Activated CD8-positive, alpha-beta T cell treated with anti-CD3 and anti-CD28 coated beads for 36 hours (primary cell): Measurements from ENCODE around the gene AGO3. TPM values are rescaled to one million over a fixed set of nuclear protein-coding genes. Genes with fewer than 3 reads are reported as not detected.
"Not testable (repeated sequence)": the region's sequence is repeated elsewhere in the genome, so short reads cannot be mapped to it uniquely, and the experiment has no call there.

Experiments used
- ATAC-seq: fragments of 200-7000 bp; cut with Tn5 transposase; one replicate; pipeline ENCODE4 v1.10.0; 2021; ENCODE audit warnings: mild to moderate bottlenecking, moderate library complexity
- CTCF ChIA-PET: fragments of 350-600 bp; sonication (Branson Sonifier 250); formaldehyde crosslinking; loops from one replicate; lab custom pipeline; 2021; ENCODE audit warnings: antibody characterized with exemption; lab: Charles Lee
- POLR2A ChIA-PET: fragments of 350-600 bp; sonication (Branson Sonifier 250); formaldehyde crosslinking; loops from one replicate; lab custom pipeline; 2021; ENCODE audit warnings: antibody characterized with exemption; lab: Charles Lee
- DNase-seq: peaks from one replicate; pipeline ENCODE4 v3.0.0-alpha.2; 2020
- H3K27ac Mint-ChIP-seq: one replicate; pipeline ENCODE4 v1.8.0; 2021; ENCODE audit warnings: mild to moderate bottlenecking, mixed read lengths
- H3K27me3 Mint-ChIP-seq: one replicate; pipeline ENCODE4 v1.8.0; 2021; ENCODE audit warnings: mixed read lengths
- H3K36me3 Mint-ChIP-seq: one replicate; pipeline ENCODE4 v1.8.0; 2021; ENCODE audit warnings: low read depth, mixed read lengths
- H3K4me1 Mint-ChIP-seq: one replicate; pipeline ENCODE4 v1.8.0; 2021; ENCODE audit warnings: low read depth, mixed read lengths
- H3K4me3 Mint-ChIP-seq: one replicate; pipeline ENCODE4 v1.8.0; 2021; ENCODE audit warnings: mild to moderate bottlenecking, moderate library complexity, mixed read lengths
- H3K9me3 Mint-ChIP-seq: one replicate; pipeline ENCODE4 v1.8.0; 2021; ENCODE audit warnings: mixed read lengths
- intact Hi-C: fragments of 100-400 bp; cut with micrococcal nuclease; formaldehyde crosslinking; loops from one replicate; pipeline ENCODE4 v1.10.0; 2022
- total RNA-seq, 2 experiments: library from RNA; stranded (reverse); gene quantifications; one replicate each; pipeline ENCODE4 v1.2.3, GENCODE V29; 2021
- TF ChIP-seq, protein P1 (sequence below): fragments of 200-600 bp; IDR thresholded peaks from one replicate; pipeline ENCODE4 v1.8.0; 2022; ENCODE audit warnings: antibody characterized with exemption, mild to moderate bottlenecking

AGO3 gene
- total RNA-seq, 2 experiments from 2014 or later: 27.7 to 30.0 TPM

DNA sequence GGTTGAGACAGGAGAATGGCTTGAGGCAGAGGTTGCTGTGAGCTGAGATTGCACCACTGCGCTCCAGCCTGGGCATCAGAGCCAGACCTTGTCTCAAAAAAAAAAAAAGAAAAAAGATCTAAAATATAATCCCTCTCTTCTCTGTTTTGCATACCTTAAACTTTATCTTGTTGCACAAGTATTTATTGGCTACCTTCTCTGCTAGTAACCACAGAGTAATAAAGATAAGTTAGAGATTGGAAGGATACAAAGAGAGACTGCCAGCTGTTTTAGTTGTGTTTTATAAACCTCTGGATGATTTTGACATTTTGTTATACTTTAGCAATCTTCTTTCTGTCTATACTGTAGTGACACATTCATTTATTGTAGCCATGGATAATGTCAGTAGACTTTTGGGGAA lies 27.7 kb downstream of the AGO3 start:
- Mint-ChIP-seq H3K27ac (no peak overlapping the region), H3K36me3 (peaks cover 6% of the 10 kb centered on the region), H3K9me3 (no peaks in the 10 kb centered on the region), H3K4me1 (peaks cover 2% of the 10 kb centered on the region), H3K27me3 (no peaks in the 10 kb centered on the region), H3K4me3 (no peak overlapping the region)
- ChIA-PET POLR2A (interaction anchor here (0.6 to 1.1 kb wide), 2 partner anchors 144 to 198 kb away, joined by 3 to 4 read pairs; no protein-coding TSS in a partner anchor), CTCF (no interaction called here)
- no peak for ATAC-seq
- DNase-seq: no peak
- TF ChIP-seq, protein P1, sequence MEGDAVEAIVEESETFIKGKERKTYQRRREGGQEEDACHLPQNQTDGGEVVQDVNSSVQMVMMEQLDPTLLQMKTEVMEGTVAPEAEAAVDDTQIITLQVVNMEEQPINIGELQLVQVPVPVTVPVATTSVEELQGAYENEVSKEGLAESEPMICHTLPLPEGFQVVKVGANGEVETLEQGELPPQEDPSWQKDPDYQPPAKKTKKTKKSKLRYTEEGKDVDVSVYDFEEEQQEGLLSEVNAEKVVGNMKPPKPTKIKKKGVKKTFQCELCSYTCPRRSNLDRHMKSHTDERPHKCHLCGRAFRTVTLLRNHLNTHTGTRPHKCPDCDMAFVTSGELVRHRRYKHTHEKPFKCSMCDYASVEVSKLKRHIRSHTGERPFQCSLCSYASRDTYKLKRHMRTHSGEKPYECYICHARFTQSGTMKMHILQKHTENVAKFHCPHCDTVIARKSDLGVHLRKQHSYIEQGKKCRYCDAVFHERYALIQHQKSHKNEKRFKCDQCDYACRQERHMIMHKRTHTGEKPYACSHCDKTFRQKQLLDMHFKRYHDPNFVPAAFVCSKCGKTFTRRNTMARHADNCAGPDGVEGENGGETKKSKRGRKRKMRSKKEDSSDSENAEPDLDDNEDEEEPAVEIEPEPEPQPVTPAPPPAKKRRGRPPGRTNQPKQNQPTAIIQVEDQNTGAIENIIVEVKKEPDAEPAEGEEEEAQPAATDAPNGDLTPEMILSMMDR: no peak
- intact Hi-C loops: no loop called here

DNA sequence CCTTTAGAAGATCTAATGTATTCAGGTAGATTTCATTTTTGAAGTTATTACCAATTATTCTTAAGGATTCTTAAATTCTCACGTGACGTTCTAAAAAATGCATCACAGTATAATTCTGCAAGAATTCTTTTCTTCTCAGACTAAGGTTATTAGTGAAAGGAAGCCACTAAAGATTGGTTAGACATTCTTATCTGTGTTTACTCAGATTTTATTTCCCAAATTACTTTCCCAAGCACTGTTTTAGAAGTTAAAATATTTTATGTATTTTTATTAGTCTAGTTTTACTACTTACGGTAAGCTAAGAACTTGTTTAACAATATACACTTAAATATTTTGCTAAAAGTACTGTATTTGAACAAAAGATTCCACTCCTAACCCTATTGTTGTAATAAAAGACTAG lies 28.4 kb downstream of the AGO3 start:
- POLR2A ChIA-PET: no interaction called here
- Mint-ChIP-seq H3K9me3 (no peaks in the 10 kb centered on the region), H3K4me1 (no peaks in the 10 kb centered on the region), H3K36me3 (peaks cover 11% of the 10 kb centered on the region), H3K27me3 (no peaks in the 10 kb centered on the region), H3K4me3 (no peak overlapping the region), H3K27ac (no peak overlapping the region)
- no peak for DNase-seq
- no peak for ATAC-seq
- TF ChIP-seq, protein P1: no peak
- intact Hi-C loops: no loop called here
- CTCF ChIA-PET: no interaction called here

DNA sequence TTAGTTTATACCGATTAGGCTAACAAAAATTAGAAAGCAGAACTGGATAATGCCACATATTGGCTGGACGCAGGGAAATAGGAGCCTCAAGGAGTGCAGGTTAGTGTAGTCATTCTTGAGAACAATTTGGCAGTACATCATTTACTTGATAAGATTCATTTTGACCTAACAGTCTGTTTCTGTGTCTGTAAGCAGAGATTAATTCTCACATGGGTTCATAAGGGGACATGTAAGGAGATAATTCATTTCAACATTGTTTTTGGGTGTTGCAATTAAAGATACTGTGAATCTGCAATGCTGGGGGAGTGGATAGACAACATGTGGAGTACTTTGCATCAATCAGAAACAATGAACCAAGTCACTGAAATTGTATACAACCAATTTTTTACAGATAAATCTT lies 32.0 kb downstream of the AGO3 start:
- Mint-ChIP-seq H3K4me3 (no peak overlapping the region), H3K27ac (no peak overlapping the region), H3K36me3 (peaks cover 13% of the 10 kb centered on the region), H3K27me3 (no peaks in the 10 kb centered on the region), H3K9me3 (no peaks in the 10 kb centered on the region), H3K4me1 (peaks cover 7% of the 10 kb centered on the region)
- intact Hi-C loops: no loop called here
- POLR2A ChIA-PET: no interaction called here
- CTCF ChIA-PET: no interaction called here
- ATAC-seq (no peak), DNase-seq (no peak)
- TF ChIP-seq, protein P1: no peak

DNA sequence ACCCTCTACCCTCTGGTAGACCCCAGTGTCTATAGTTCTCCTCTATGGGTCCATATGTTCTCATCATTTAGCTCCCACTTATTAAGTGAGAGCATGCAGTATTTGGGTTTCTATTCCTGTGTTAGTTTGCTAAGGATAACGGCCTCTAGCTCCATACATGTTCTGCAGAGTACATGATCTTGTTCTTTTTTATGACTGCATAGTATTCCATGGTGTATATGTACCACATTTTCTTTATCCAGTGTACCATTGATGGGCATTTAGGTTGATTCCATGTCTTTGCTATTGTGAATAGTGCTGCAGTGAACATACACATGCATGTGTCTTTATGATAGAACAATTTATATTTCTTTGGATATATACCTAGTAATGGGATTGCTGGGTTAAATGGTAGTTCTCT lies 33.4 kb downstream of the AGO3 start:
- peaks cover 24% of the 10 kb centered on the region for H3K36me3 Mint-ChIP-seq
- POLR2A ChIA-PET, CTCF ChIA-PET, H3K4me1 Mint-ChIP-seq, ATAC-seq, intact Hi-C loops, DNase-seq, H3K27me3 Mint-ChIP-seq, H3K27ac Mint-ChIP-seq, H3K4me3 Mint-ChIP-seq, H3K9me3 Mint-ChIP-seq: not testable (repeated sequence)

DNA sequence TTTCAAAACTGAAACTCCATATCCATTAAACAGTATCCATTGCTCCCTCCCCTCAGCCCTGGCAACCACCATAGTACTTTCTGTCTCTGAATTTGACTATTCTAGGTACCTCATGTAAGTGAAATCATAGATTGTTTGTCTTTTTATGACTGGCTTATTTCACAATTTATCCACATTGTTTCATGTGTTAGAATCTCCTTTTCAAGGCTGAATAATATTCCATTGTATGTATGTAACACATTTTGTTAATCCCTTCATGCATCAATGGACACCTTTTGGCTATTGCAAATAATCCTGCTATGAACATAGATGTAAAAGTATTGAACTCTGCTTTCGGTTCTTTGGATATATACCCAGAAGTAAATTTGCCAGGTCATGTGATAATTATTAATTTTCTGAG lies 37.5 kb downstream of the AGO3 start:
- DNase-seq (no peak), ATAC-seq (no peak)
- ChIA-PET POLR2A (no interaction called here), CTCF (no interaction called here)
- TF ChIP-seq, protein P1: no peak
- Mint-ChIP-seq H3K9me3 (peaks cover 2% of the 10 kb centered on the region), H3K36me3 (peaks cover 31% of the 10 kb centered on the region), H3K4me1 (peaks cover 7% of the 10 kb centered on the region), H3K27me3 (no peaks in the 10 kb centered on the region), H3K27ac (no peak overlapping the region), H3K4me3 (no peak overlapping the region)
- intact Hi-C loops: no loop called here

DNA sequence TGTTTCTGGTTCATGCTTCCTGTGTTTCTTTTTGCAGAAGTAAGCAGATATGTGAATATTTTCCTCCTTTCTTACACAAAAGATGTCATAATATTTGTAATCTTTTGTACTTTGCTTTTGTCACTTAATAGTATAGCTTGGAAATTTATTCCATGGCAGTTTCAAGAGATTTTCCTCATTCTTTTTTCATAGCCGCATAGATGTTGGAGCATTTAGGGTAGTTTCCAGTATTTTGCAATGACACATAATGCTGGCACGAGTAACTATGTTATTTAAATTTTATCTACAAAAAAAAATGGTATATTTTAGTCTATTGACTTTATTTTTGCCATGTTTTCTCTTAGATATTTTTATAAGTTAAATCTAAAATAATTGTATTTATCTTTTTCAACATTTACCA lies 40.7 kb downstream of the AGO3 start:
- peaks cover 10% of the 10 kb centered on the region for H3K4me1 Mint-ChIP-seq
- DNase-seq: no peak
- peaks cover 45% of the 10 kb centered on the region for H3K36me3 Mint-ChIP-seq
- POLR2A ChIA-PET: no interaction called here
- CTCF ChIA-PET: no interaction called here
- no peaks in the 10 kb centered on the region for H3K27me3 Mint-ChIP-seq
- H3K4me3 Mint-ChIP-seq: no peak overlapping the region
- H3K27ac Mint-ChIP-seq: no peak overlapping the region
- intact Hi-C loops: no loop called here
- TF ChIP-seq, protein P1: no peak
- H3K9me3 Mint-ChIP-seq: peaks cover 2% of the 10 kb centered on the region
- no peak for ATAC-seq

DNA sequence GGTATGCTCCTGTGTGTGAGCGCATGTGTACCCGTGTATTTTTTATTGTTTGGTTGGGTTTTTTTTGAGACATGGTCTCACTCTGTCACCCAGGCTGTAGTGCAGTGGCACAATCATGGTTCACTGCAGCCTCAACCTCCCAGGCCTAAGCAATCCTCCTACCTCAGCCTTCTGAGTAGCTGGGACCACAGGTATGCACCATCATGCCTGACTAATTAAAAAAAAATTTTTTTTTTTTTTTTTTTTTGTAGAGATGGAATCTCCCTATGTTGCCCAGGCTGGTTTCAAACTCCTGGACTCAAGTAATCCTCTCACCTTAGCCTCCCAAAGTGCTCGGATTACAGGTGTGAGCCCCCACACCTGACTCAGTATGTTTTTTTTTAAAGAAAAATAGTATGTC lies 41.7 kb downstream of the AGO3 start:
- H3K27ac Mint-ChIP-seq, ATAC-seq, intact Hi-C loops, H3K4me3 Mint-ChIP-seq, CTCF ChIA-PET, H3K9me3 Mint-ChIP-seq, H3K4me1 Mint-ChIP-seq, POLR2A ChIA-PET, DNase-seq, H3K27me3 Mint-ChIP-seq: not testable (repeated sequence)
- peaks cover 44% of the 10 kb centered on the region for H3K36me3 Mint-ChIP-seq
